K562 (cell line): ENCODE results near the gene LAP3. TPM values are rescaled to one million over a fixed set of nuclear protein-coding genes. Genes with fewer than 3 reads are reported as not detected.

ENCODE experiments used
- polyA plus RNA-seq, 8 experiments: library from polyadenylated mRNA; depleted of rRNA in 4 of 8; stranded (reverse) in 5 of 8; unstranded in 3 of 8; fragments of >200 nt; fragmentation: Nextera tagmentation in 2 of 8; fragmentation: Illumina TruSeq in 1 of 8; extraction: Ambion mirVana in 2 of 8; extraction: Trizol in 1 of 8; gene quantifications; 2 replicates each; pipeline versions ENCODE4 v1.2.1 to v1.2.3, GENCODE V29; 2011 to 2014; ENCODE audit warnings: inconsistent platforms in 1 of 8, missing spikeins in 1 of 8
- total RNA-seq, 7 experiments: library from RNA; depleted of rRNA in 6 of 7; stranded (reverse); fragments of >200 nt in 6 of 7; fragmentation: Illumina TruSeq in 2 of 7; extraction: Trizol in 2 of 7; gene quantifications; 2 replicates each; pipeline versions ENCODE4 v1.2.1 to v1.2.3, GENCODE V29; 2011 to 2021; ENCODE audit warnings: low replicate concordance in 1 of 7

The LAP3 gene
- total and polyA plus RNA-seq, 9 of the 15 experiments (the other 6 are each of a cell fraction or from before 2014, with no cell fraction given) = 82.3 to 170 (median 107) TPM

Other genes starting within 250 kb of the LAP3 start
- gene QDPR, start 65.1 kb upstream of the LAP3 start, total RNA-seq (2014; rRNA removed) = 9.4 and 14.4 TPM in 2 replicates
- 16.6 and 17.3 TPM in 2 replicates for gene QDPR, start 65.1 kb upstream of the LAP3 start, total RNA-seq (2014; rRNA removed; fragmentation: Illumina TruSeq; extraction: Trizol)
- gene QDPR, start 65.1 kb upstream of the LAP3 start, total RNA-seq (2015; rRNA removed; fragmentation: Illumina TruSeq; extraction: Trizol) = 16.6 and 17.2 TPM in 2 replicates
- gene QDPR, start 65.1 kb upstream of the LAP3 start, total RNA-seq (2021) = 28.6 and 29.7 TPM in 2 replicates
- gene QDPR, start 65.1 kb upstream of the LAP3 start, polyA plus RNA-seq (2011; rRNA removed) = 27.1 and 28.9 TPM in 2 replicates
- 26.6 and 27.7 TPM in 2 replicates for gene QDPR, start 65.1 kb upstream of the LAP3 start, polyA plus RNA-seq (2014; fragmentation: Illumina TruSeq; extraction: Trizol)
- 1 to 10 TPM; 5.7 to 6.4 TPM for gene QDPR, start 65.1 kb upstream of the LAP3 start, polyA plus RNA-seq (2014; fragmentation: Nextera tagmentation; extraction: Ambion mirVana)
- gene QDPR, start 65.1 kb upstream of the LAP3 start, polyA plus RNA-seq (2014; rRNA removed) = 26.9 and 39.7 TPM in 2 replicates
- not detected in 2 replicates for gene CLRN2, start 62.0 kb upstream of the LAP3 start, total RNA-seq (2014; rRNA removed)
- gene CLRN2, start 62.0 kb upstream of the LAP3 start, total RNA-seq (2014; rRNA removed; fragmentation: Illumina TruSeq; extraction: Trizol) = not detected in 2 replicates
- not detected in 2 replicates for gene CLRN2, start 62.0 kb upstream of the LAP3 start, total RNA-seq (2015; rRNA removed; fragmentation: Illumina TruSeq; extraction: Trizol)
- gene CLRN2, start 62.0 kb upstream of the LAP3 start, total RNA-seq (2021) = not detected in 2 replicates
- gene CLRN2, start 62.0 kb upstream of the LAP3 start, polyA plus RNA-seq (2011; rRNA removed) = not detected in 2 replicates
- not detected in 2 replicates for gene CLRN2, start 62.0 kb upstream of the LAP3 start, polyA plus RNA-seq (2014; fragmentation: Illumina TruSeq; extraction: Trizol)
- gene CLRN2, start 62.0 kb upstream of the LAP3 start, polyA plus RNA-seq (2014; fragmentation: Nextera tagmentation; extraction: Ambion mirVana) = not detected
- not detected in 2 replicates for gene CLRN2, start 62.0 kb upstream of the LAP3 start, polyA plus RNA-seq (2014; rRNA removed)
- gene MED28, start 37.4 kb downstream of the LAP3 start, total RNA-seq (2014; rRNA removed) = 13.5 and 15.5 TPM in 2 replicates
- gene MED28, start 37.4 kb downstream of the LAP3 start, total RNA-seq (2014; rRNA removed; fragmentation: Illumina TruSeq; extraction: Trizol) = 34.6 and 41.9 TPM in 2 replicates
- 68.0 and 77.0 TPM in 2 replicates for gene MED28, start 37.4 kb downstream of the LAP3 start, total RNA-seq (2015; rRNA removed; fragmentation: Illumina TruSeq; extraction: Trizol)
- 82.4 and 93.8 TPM in 2 replicates for gene MED28, start 37.4 kb downstream of the LAP3 start, total RNA-seq (2021)
- 42.4 and 50.5 TPM in 2 replicates for gene MED28, start 37.4 kb downstream of the LAP3 start, polyA plus RNA-seq (2011; rRNA removed)
- 23.0 and 28.4 TPM in 2 replicates for gene MED28, start 37.4 kb downstream of the LAP3 start, polyA plus RNA-seq (2014; fragmentation: Illumina TruSeq; extraction: Trizol)
- gene MED28, start 37.4 kb downstream of the LAP3 start, polyA plus RNA-seq (2014; fragmentation: Nextera tagmentation; extraction: Ambion mirVana) = 10 to 100 TPM; 76.5 to 79.2 TPM
- gene MED28, start 37.4 kb downstream of the LAP3 start, polyA plus RNA-seq (2014; rRNA removed) = 35.1 and 43.4 TPM in 2 replicates
- gene FAM184B, start 204.4 kb downstream of the LAP3 start, total RNA-seq (2014; rRNA removed) = 0.04 TPM in 1 of 2 replicates, not detected in the other
- gene FAM184B, start 204.4 kb downstream of the LAP3 start, total RNA-seq (2014; rRNA removed; fragmentation: Illumina TruSeq; extraction: Trizol) = not detected in 2 replicates
- not detected in 2 replicates for gene FAM184B, start 204.4 kb downstream of the LAP3 start, total RNA-seq (2015; rRNA removed; fragmentation: Illumina TruSeq; extraction: Trizol)
- not detected in 2 replicates for gene FAM184B, start 204.4 kb downstream of the LAP3 start, total RNA-seq (2021)
- not detected in 2 replicates for gene FAM184B, start 204.4 kb downstream of the LAP3 start, polyA plus RNA-seq (2011; rRNA removed)
- gene FAM184B, start 204.4 kb downstream of the LAP3 start, polyA plus RNA-seq (2014; fragmentation: Illumina TruSeq; extraction: Trizol) = not detected in 2 replicates
- not detected for gene FAM184B, start 204.4 kb downstream of the LAP3 start, polyA plus RNA-seq (2014; fragmentation: Nextera tagmentation; extraction: Ambion mirVana)
- not detected in 2 replicates for gene FAM184B, start 204.4 kb downstream of the LAP3 start, polyA plus RNA-seq (2014; rRNA removed)
- gene DCAF16, start 233.6 kb downstream of the LAP3 start, total RNA-seq (2014; rRNA removed) = 69.3 and 76.5 TPM in 2 replicates
- gene DCAF16, start 233.6 kb downstream of the LAP3 start, total RNA-seq (2014; rRNA removed; fragmentation: Illumina TruSeq; extraction: Trizol) = 67.8 and 77.4 TPM in 2 replicates
- gene DCAF16, start 233.6 kb downstream of the LAP3 start, total RNA-seq (2015; rRNA removed; fragmentation: Illumina TruSeq; extraction: Trizol) = 62.8 and 71.8 TPM in 2 replicates
- 77.5 and 82.8 TPM in 2 replicates for gene DCAF16, start 233.6 kb downstream of the LAP3 start, total RNA-seq (2021)
- 81.6 and 84.1 TPM in 2 replicates for gene DCAF16, start 233.6 kb downstream of the LAP3 start, polyA plus RNA-seq (2011; rRNA removed)
- gene DCAF16, start 233.6 kb downstream of the LAP3 start, polyA plus RNA-seq (2014; fragmentation: Illumina TruSeq; extraction: Trizol) = 58.0 and 68.3 TPM in 2 replicates
- 10 to 100 TPM; 20.5 to 23.8 TPM for gene DCAF16, start 233.6 kb downstream of the LAP3 start, polyA plus RNA-seq (2014; fragmentation: Nextera tagmentation; extraction: Ambion mirVana)
- 48.8 and 49.5 TPM in 2 replicates for gene DCAF16, start 233.6 kb downstream of the LAP3 start, polyA plus RNA-seq (2014; rRNA removed)
- gene NCAPG, start 233.8 kb downstream of the LAP3 start, total RNA-seq (2014; rRNA removed) = 53.0 and 56.6 TPM in 2 replicates
- 102 and 119 TPM in 2 replicates for gene NCAPG, start 233.8 kb downstream of the LAP3 start, total RNA-seq (2014; rRNA removed; fragmentation: Illumina TruSeq; extraction: Trizol)
- gene NCAPG, start 233.8 kb downstream of the LAP3 start, total RNA-seq (2015; rRNA removed; fragmentation: Illumina TruSeq; extraction: Trizol) = 74.8 and 76.7 TPM in 2 replicates
- 72.9 and 73.4 TPM in 2 replicates for gene NCAPG, start 233.8 kb downstream of the LAP3 start, total RNA-seq (2021)
- 62.8 and 102 TPM in 2 replicates for gene NCAPG, start 233.8 kb downstream of the LAP3 start, polyA plus RNA-seq (2011; rRNA removed)
- 62.8 and 65.3 TPM in 2 replicates for gene NCAPG, start 233.8 kb downstream of the LAP3 start, polyA plus RNA-seq (2014; fragmentation: Illumina TruSeq; extraction: Trizol)
- gene NCAPG, start 233.8 kb downstream of the LAP3 start, polyA plus RNA-seq (2014; fragmentation: Nextera tagmentation; extraction: Ambion mirVana) = 10 to 100 TPM; 25.6 to 30.5 TPM
- 55.6 and 63.4 TPM in 2 replicates for gene NCAPG, start 233.8 kb downstream of the LAP3 start, polyA plus RNA-seq (2014; rRNA removed)